GM23338 (cell line): ENCODE data around the gene CCL27. TPM values are rescaled to one million over a fixed set of nuclear protein-coding genes. Genes with fewer than 3 reads are reported as not detected.

Experiments
- ATAC-seq: fragments of 200-7000 bp; cut with Tn5 transposase; 3 replicates; pipeline ENCODE4 v1.9.1; 2020
- DNase-seq: peaks from one replicate; pipeline ENCODE4 v3.0.0-alpha.2; 2015; ENCODE audit warnings: low spot score
- H2AFZ ChIP-seq: fragments of 200-600 bp; sonication (generic); 2 replicates; pipeline ENCODE4 v1.8.0; 2016; ENCODE audit warnings: antibody characterized with exemption, mild to moderate bottlenecking, moderate library complexity
- H3F3A ChIP-seq: fragments of 200-600 bp; sonication (generic); replicated peaks from 2 replicates; pipeline ENCODE4 v1.8.0; 2017; ENCODE audit warnings: antibody characterized with exemption, mixed run types, low read depth
- H3K27ac ChIP-seq: fragments of 200-600 bp; sonication (generic); 2 replicates; pipeline ENCODE4 v1.6.1; 2016; ENCODE audit warnings: low read depth
- H3K27me3 ChIP-seq: fragments of 200-600 bp; sonication (generic); 2 replicates; pipeline ENCODE4 v1.8.0; 2016; ENCODE audit warnings: mild to moderate bottlenecking, mixed run types, moderate library complexity; ENCODE audit not compliant: insufficient read depth
- H3K36me3 ChIP-seq: fragments of 200-600 bp; sonication (generic); 2 replicates; pipeline ENCODE4 v1.8.0; 2016; ENCODE audit warnings: mild to moderate bottlenecking; ENCODE audit not compliant: insufficient read depth
- H3K4me1 ChIP-seq: fragments of 200-600 bp; sonication (generic); 2 replicates; pipeline ENCODE4 v1.8.0; 2016; ENCODE audit warnings: mild to moderate bottlenecking, moderate library complexity; ENCODE audit not compliant: insufficient read depth
- H3K4me2 ChIP-seq: fragments of 200-600 bp; sonication (generic); 2 replicates; pipeline ENCODE4 v1.7.1; 2017; ENCODE audit warnings: mixed run types
- H3K4me3 ChIP-seq: fragments of 200-600 bp; sonication (generic); 2 replicates; pipeline ENCODE4 v1.6.1; 2016; ENCODE audit warnings: mixed run types
- H3K79me2 ChIP-seq: fragments of 200-600 bp; sonication (generic); replicated peaks from 2 replicates; pipeline ENCODE4 v1.8.0; 2017; ENCODE audit warnings: mild to moderate bottlenecking; ENCODE audit not compliant: insufficient read depth
- H3K9me2 ChIP-seq: fragments of 200-600 bp; sonication (generic); 2 replicates; pipeline ENCODE4 v1.8.0; 2017; ENCODE audit not compliant: insufficient read depth
- H4K20me1 ChIP-seq: fragments of 200-600 bp; sonication (generic); replicated peaks from 2 replicates; pipeline ENCODE4 v1.8.0; 2017; ENCODE audit warnings: mild to moderate bottlenecking; ENCODE audit not compliant: insufficient read depth
- H3K27ac Mint-ChIP-seq: 2 replicates; pipeline ENCODE4 v1.8.0; 2020; ENCODE audit warnings: inconsistent platforms, mild to moderate bottlenecking, moderate library complexity, mixed read lengths
- H3K27me3 Mint-ChIP-seq: 3 replicates; pipeline ENCODE4 v1.8.0; 2022; ENCODE audit warnings: low read depth, mild to moderate bottlenecking, moderate library complexity, mixed read lengths, inconsistent platforms; ENCODE audit not compliant: insufficient read depth, poor library complexity
- H3K36me3 Mint-ChIP-seq: 3 replicates; pipeline ENCODE4 v1.8.0; 2021; ENCODE audit warnings: low read depth, mild to moderate bottlenecking, inconsistent platforms, moderate library complexity, mixed read lengths
- H3K4me1 Mint-ChIP-seq: 3 replicates; pipeline ENCODE4 v1.8.0; 2020; ENCODE audit warnings: mild to moderate bottlenecking, inconsistent platforms, mixed read lengths
- H3K4me3 Mint-ChIP-seq: 3 replicates; pipeline ENCODE4 v1.8.0; 2021; ENCODE audit warnings: moderate library complexity, mild to moderate bottlenecking, inconsistent platforms, mixed read lengths
- H3K9me3 Mint-ChIP-seq: 3 replicates; pipeline ENCODE4 v1.8.0; 2020; ENCODE audit warnings: moderate library complexity, mild to moderate bottlenecking, inconsistent platforms, mixed read lengths
- CREB1 ChIP-seq: fragments of 250-450 bp; sonication (Bioruptor Pico); IDR thresholded peaks from 2 replicates; pipeline ENCODE4 v1.5.0; 2020; ENCODE audit warnings: low read depth, mild to moderate bottlenecking, moderate library complexity
- EZH2 ChIP-seq: fragments of 200-600 bp; sonication (generic); IDR thresholded peaks from one replicate; pipeline ENCODE4 v1.8.0; 2017; ENCODE audit warnings: antibody characterized with exemption, mild to moderate bottlenecking, low read depth; ENCODE audit not compliant: unreplicated experiment
- EZH2phosphoT487 ChIP-seq: fragments of 200-600 bp; sonication (generic); IDR thresholded peaks from one replicate; pipeline ENCODE4 v1.8.1; 2018; ENCODE audit warnings: antibody characterized with exemption; ENCODE audit not compliant: unreplicated experiment
- JUNB ChIP-seq: IDR thresholded peaks from one replicate; pipeline ENCODE4 v1.6.1; 2016; ENCODE audit warnings: antibody characterized with exemption; ENCODE audit not compliant: unreplicated experiment
- NANOG ChIP-seq: IDR thresholded peaks from 2 replicates; pipeline ENCODE4 v1.6.1; 2016; ENCODE audit warnings: antibody characterized with exemption, borderline replicate concordance
- STAT1 ChIP-seq: IDR thresholded peaks from one replicate; pipeline ENCODE4 v1.6.1; 2016; ENCODE audit warnings: antibody characterized with exemption; ENCODE audit not compliant: unreplicated experiment
- ZNF114 ChIP-seq: fragments of 250-450 bp; sonication (Bioruptor Pico); IDR thresholded peaks from 2 replicates; pipeline ENCODE4 v1.5.0; 2020; ENCODE audit warnings: mild to moderate bottlenecking, moderate library complexity
- ZNF331 ChIP-seq: fragments of 250-450 bp; sonication (Bioruptor Pico); IDR thresholded peaks from 2 replicates; pipeline ENCODE4 v1.5.0; 2020; ENCODE audit warnings: low read depth, mild to moderate bottlenecking, moderate library complexity
- polyA plus RNA-seq: library from polyadenylated mRNA; unstranded; fragments of >200 nt; fragmentation: Nextera tagmentation; extraction: Ambion mirVana; gene quantifications from 2 replicates; pipeline ENCODE4 v1.2.1, GENCODE V29; 2016
- total RNA-seq: library from RNA; depleted of rRNA; stranded (reverse); fragments of >200 nt; shearing (Covaris generic); gene quantifications from 2 replicates; pipeline ENCODE4 v1.2.3, GENCODE V29; 2014
- TF ChIP-seq, protein P1 (sequence below): fragments of 250-450 bp; sonication (Bioruptor Pico); IDR thresholded peaks from 2 replicates; pipeline ENCODE4 v1.5.0; 2020; ENCODE audit warnings: mild to moderate bottlenecking, moderate library complexity
- TF ChIP-seq, protein P2 (sequence below): IDR thresholded peaks from 2 replicates; pipeline ENCODE4 v1.6.1; 2016; ENCODE audit warnings: antibody characterized with exemption
- TF ChIP-seq, protein P3 (sequence below), 2 experiments: fragments of 200-600 bp in 1 of 2; sonication (generic) in 1 of 2; conservative IDR thresholded peaks; 2 replicates each; pipeline versions ENCODE4 v1.5.1 to v1.6.1; 2016 to 2017; ENCODE audit warnings: antibody characterized with exemption in 2 of 2, low read depth in 2 of 2, mild to moderate bottlenecking in 2 of 2, moderate library complexity in 1 of 2

CCL27 gene
- total and polyA plus RNA-seq, 2 experiments from 2014 or later: not detected

GRCh38 chr9:34656992-34657391 is 5.5 kb downstream of the CCL27 start:
- no peak overlapping the region for H3K27ac Mint-ChIP-seq
- no peak overlapping the region for H3K4me3 ChIP-seq
- H3K4me2 ChIP-seq: no peak overlapping the region
- ATAC-seq (no peak), DNase-seq (no peak)
- H3K79me2 ChIP-seq: no peaks in the 10 kb centered on the region
- no peaks in the 10 kb centered on the region; the same call in 1 of the 2 replicates for H4K20me1 ChIP-seq
- H3K4me3 Mint-ChIP-seq: no peak overlapping the region
- H3K27ac ChIP-seq: no peak overlapping the region
- H3K27me3 Mint-ChIP-seq: peaks cover 22% of the 10 kb centered on the region
- no peaks in the 10 kb centered on the region for H3K27me3 ChIP-seq
- no peaks in the 10 kb centered on the region; the same call in 2 of the 3 replicates for H3K9me3 Mint-ChIP-seq
- peaks cover 29% of the 10 kb centered on the region for H3K4me1 Mint-ChIP-seq
- H3F3A ChIP-seq: 0 out of 2 replicates have a peak, but pooled peaks cover 4% of the 10 kb centered on the region
- H2AFZ ChIP-seq: no peak overlapping the region
- TF ChIP-seq EZH2phosphoT487: no peak
- TF ChIP-seq STAT1: no peak
- TF ChIP-seq JUNB: no peak
- TF ChIP-seq NANOG: no peak
- TF ChIP-seq CREB1 (CRISPR knock-in tag): no peak
- TF ChIP-seq ZNF114 (CRISPR knock-in tag): no peak
- no peak for TF ChIP-seq EZH2
- TF ChIP-seq, protein P1, sequence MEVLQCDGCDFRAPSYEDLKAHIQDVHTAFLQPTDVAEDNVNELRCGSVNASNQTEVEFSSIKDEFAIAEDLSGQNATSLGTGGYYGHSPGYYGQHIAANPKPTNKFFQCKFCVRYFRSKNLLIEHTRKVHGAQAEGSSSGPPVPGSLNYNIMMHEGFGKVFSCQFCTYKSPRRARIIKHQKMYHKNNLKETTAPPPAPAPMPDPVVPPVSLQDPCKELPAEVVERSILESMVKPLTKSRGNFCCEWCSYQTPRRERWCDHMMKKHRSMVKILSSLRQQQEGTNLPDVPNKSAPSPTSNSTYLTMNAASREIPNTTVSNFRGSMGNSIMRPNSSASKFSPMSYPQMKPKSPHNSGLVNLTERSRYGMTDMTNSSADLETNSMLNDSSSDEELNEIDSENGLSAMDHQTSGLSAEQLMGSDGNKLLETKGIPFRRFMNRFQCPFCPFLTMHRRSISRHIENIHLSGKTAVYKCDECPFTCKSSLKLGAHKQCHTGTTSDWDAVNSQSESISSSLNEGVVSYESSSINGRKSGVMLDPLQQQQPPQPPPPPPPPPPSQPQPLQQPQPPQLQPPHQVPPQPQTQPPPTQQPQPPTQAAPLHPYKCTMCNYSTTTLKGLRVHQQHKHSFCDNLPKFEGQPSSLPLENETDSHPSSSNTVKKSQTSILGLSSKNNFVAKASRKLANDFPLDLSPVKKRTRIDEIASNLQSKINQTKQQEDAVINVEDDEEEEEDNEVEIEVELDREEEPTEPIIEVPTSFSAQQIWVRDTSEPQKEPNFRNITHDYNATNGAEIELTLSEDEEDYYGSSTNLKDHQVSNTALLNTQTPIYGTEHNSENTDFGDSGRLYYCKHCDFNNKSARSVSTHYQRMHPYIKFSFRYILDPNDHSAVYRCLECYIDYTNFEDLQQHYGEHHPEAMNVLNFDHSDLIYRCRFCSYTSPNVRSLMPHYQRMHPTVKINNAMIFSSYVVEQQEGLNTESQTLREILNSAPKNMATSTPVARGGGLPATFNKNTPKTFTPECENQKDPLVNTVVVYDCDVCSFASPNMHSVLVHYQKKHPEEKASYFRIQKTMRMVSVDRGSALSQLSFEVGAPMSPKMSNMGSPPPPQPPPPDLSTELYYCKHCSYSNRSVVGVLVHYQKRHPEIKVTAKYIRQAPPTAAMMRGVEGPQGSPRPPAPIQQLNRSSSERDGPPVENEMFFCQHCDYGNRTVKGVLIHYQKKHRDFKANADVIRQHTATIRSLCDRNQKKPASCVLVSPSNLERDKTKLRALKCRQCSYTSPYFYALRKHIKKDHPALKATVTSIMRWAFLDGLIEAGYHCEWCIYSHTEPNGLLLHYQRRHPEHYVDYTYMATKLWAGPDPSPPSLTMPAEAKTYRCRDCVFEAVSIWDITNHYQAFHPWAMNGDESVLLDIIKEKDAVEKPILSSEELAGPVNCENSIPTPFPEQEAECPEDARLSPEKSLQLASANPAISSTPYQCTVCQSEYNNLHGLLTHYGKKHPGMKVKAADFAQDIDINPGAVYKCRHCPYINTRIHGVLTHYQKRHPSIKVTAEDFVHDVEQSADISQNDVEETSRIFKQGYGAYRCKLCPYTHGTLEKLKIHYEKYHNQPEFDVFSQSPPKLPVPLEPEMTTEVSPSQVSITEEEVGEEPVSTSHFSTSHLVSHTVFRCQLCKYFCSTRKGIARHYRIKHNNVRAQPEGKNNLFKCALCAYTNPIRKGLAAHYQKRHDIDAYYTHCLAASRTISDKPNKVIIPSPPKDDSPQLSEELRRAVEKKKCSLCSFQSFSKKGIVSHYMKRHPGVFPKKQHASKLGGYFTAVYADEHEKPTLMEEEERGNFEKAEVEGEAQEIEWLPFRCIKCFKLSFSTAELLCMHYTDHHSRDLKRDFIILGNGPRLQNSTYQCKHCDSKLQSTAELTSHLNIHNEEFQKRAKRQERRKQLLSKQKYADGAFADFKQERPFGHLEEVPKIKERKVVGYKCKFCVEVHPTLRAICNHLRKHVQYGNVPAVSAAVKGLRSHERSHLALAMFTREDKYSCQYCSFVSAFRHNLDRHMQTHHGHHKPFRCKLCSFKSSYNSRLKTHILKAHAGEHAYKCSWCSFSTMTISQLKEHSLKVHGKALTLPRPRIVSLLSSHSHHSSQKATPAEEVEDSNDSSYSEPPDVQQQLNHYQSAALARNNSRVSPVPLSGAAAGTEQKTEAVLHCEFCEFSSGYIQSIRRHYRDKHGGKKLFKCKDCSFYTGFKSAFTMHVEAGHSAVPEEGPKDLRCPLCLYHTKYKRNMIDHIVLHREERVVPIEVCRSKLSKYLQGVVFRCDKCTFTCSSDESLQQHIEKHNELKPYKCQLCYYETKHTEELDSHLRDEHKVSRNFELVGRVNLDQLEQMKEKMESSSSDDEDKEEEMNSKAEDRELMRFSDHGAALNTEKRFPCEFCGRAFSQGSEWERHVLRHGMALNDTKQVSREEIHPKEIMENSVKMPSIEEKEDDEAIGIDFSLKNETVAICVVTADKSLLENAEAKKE (CRISPR knock-in tag): no peak
- TF ChIP-seq, protein P2, sequence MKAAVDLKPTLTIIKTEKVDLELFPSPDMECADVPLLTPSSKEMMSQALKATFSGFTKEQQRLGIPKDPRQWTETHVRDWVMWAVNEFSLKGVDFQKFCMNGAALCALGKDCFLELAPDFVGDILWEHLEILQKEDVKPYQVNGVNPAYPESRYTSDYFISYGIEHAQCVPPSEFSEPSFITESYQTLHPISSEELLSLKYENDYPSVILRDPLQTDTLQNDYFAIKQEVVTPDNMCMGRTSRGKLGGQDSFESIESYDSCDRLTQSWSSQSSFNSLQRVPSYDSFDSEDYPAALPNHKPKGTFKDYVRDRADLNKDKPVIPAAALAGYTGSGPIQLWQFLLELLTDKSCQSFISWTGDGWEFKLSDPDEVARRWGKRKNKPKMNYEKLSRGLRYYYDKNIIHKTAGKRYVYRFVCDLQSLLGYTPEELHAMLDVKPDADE: no peak
- TF ChIP-seq ZNF331: no peak
- TF ChIP-seq, protein P3, sequence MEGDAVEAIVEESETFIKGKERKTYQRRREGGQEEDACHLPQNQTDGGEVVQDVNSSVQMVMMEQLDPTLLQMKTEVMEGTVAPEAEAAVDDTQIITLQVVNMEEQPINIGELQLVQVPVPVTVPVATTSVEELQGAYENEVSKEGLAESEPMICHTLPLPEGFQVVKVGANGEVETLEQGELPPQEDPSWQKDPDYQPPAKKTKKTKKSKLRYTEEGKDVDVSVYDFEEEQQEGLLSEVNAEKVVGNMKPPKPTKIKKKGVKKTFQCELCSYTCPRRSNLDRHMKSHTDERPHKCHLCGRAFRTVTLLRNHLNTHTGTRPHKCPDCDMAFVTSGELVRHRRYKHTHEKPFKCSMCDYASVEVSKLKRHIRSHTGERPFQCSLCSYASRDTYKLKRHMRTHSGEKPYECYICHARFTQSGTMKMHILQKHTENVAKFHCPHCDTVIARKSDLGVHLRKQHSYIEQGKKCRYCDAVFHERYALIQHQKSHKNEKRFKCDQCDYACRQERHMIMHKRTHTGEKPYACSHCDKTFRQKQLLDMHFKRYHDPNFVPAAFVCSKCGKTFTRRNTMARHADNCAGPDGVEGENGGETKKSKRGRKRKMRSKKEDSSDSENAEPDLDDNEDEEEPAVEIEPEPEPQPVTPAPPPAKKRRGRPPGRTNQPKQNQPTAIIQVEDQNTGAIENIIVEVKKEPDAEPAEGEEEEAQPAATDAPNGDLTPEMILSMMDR (conservative IDR thresholded peaks at IDR 0.05; ENCODE audit: low read depth in 2 of 2): no peak
- peaks cover 16% of the 10 kb centered on the region for H3K4me1 ChIP-seq
- no peaks in the 10 kb centered on the region for H3K36me3 ChIP-seq
- no peaks in the 10 kb centered on the region for H3K36me3 Mint-ChIP-seq
- no peaks in the 10 kb centered on the region for H3K9me2 ChIP-seq
